ENCODE results near the gene GPRIN1. TPM values are rescaled to one million over a fixed set of nuclear protein-coding genes. Genes with fewer than 3 reads are reported as not detected.

Gene GPRIN1
- polyA plus RNA-seq, 2 donors: 0.43 to 0.72 TPM

- H3K9me3 ChIP-seq (ENCODE audit: control insufficient read depth in 2 of 2, insufficient read depth in 1 of 2, low read depth in 1 of 2, low read length in 1 of 2): no peaks in the 10 kb centered on the region
- peaks cover 8 to 23% of the 10 kb centered on the region in 2 donors for H3K4me1 ChIP-seq (ENCODE audit: control insufficient read depth in 2 of 2, insufficient read depth in 2 of 2, low read length in 1 of 2)
- no peak overlapping the region for H3K27ac ChIP-seq (ENCODE audit: low read depth in 2 of 2, low read length in 1 of 2)
- 93% methylated on average over 17 of the region's 17 CpGs for WGBS, 2 donors
- H3K27me3 ChIP-seq (ENCODE audit: control insufficient read depth in 1 of 2, insufficient read depth in 2 of 2, low read length in 2 of 2): no peaks in the 10 kb centered on the region
- no peak overlapping the region for H3K4me3 ChIP-seq (ENCODE audit: low read depth in 1 of 2, low read length in 2 of 2)
- H3K36me3 ChIP-seq (ENCODE audit: control insufficient read depth in 2 of 2, insufficient read depth in 2 of 2, low read length in 1 of 2): peaks cover 0 to 16% of the 10 kb centered on the region in 2 donors
Measured at GRCh38 chr5:176651472-176651980, 41.6 kb upstream of the GPRIN1 start.

GRCh38 chr5:176650354-176650884, 40.5 kb upstream of the GPRIN1 start:
- Histone ChIP-seq H3K27me3 (ENCODE audit: control insufficient read depth in 1 of 2, insufficient read depth in 2 of 2, low read length in 2 of 2) (no peaks in the 10 kb centered on the region), H3K4me3 (ENCODE audit: low read depth in 1 of 2, low read length in 2 of 2) (no peak overlapping the region), H3K4me1 (ENCODE audit: control insufficient read depth in 2 of 2, insufficient read depth in 2 of 2, low read length in 1 of 2) (peaks cover 8 to 23% of the 10 kb centered on the region in 2 donors), H3K27ac (ENCODE audit: low read depth in 2 of 2, low read length in 1 of 2) (no peak overlapping the region), H3K36me3 (ENCODE audit: control insufficient read depth in 2 of 2, insufficient read depth in 2 of 2, low read length in 1 of 2) (peaks cover 0 to 9% of the 10 kb centered on the region in 2 donors), H3K9me3 (ENCODE audit: control insufficient read depth in 2 of 2, insufficient read depth in 1 of 2, low read depth in 1 of 2, low read length in 1 of 2) (no peaks in the 10 kb centered on the region)
- 74 to 78% methylated on average over 8 of the region's 8 CpGs for WGBS, 2 donors

- Histone ChIP-seq H3K4me3 (ENCODE audit: low read depth in 1 of 2, low read length in 2 of 2) (peak overlapping the region; percentile 20 to 80), H3K4me1 (ENCODE audit: control insufficient read depth in 2 of 2, insufficient read depth in 2 of 2, low read length in 1 of 2) (peaks cover 12 to 17% of the 10 kb centered on the region in 2 donors), H3K9me3 (ENCODE audit: control insufficient read depth in 2 of 2, insufficient read depth in 1 of 2, low read depth in 1 of 2, low read length in 1 of 2) (no peaks in the 10 kb centered on the region), H3K27ac (ENCODE audit: low read depth in 2 of 2, low read length in 1 of 2) (peak overlapping the region in 1 of 2 donors; percentile 56), H3K36me3 (ENCODE audit: control insufficient read depth in 2 of 2, insufficient read depth in 2 of 2, low read length in 1 of 2) (peaks cover 0 to 9% of the 10 kb centered on the region in 2 donors), H3K27me3 (ENCODE audit: control insufficient read depth in 1 of 2, insufficient read depth in 2 of 2, low read length in 2 of 2) (no peaks in the 10 kb centered on the region)
- WGBS, 2 donors: 60 to 61% methylated on average over 15 of the region's 15 CpGs
Measured at GRCh38 chr5:176648474-176649194, 38.7 kb upstream of the GPRIN1 start.

- 7 to 11% methylated on average over 17 to 20 of the region's 20 CpGs for WGBS, 2 donors
- Histone ChIP-seq H3K27ac (ENCODE audit: low read depth in 2 of 2, low read length in 1 of 2) (peak overlapping the region in 1 of 2 donors; percentile 56), H3K36me3 (ENCODE audit: control insufficient read depth in 2 of 2, insufficient read depth in 2 of 2, low read length in 1 of 2) (peaks cover 0 to 5% of the 10 kb centered on the region in 2 donors), H3K9me3 (ENCODE audit: control insufficient read depth in 2 of 2, insufficient read depth in 1 of 2, low read depth in 1 of 2, low read length in 1 of 2) (no peaks in the 10 kb centered on the region), H3K4me3 (ENCODE audit: low read depth in 1 of 2, low read length in 2 of 2) (peak overlapping the region; percentile 55 to 80), H3K27me3 (ENCODE audit: control insufficient read depth in 1 of 2, insufficient read depth in 2 of 2, low read length in 2 of 2) (no peaks in the 10 kb centered on the region), H3K4me1 (ENCODE audit: control insufficient read depth in 2 of 2, insufficient read depth in 2 of 2, low read length in 1 of 2) (peaks cover 12 to 13% of the 10 kb centered on the region in 2 donors)
Measured at GRCh38 chr5:176647843-176648473, 38.0 kb upstream of the GPRIN1 start.

- Histone ChIP-seq H3K4me1 (ENCODE audit: control insufficient read depth in 2 of 2, insufficient read depth in 2 of 2, low read length in 1 of 2) (peaks cover 12 to 13% of the 10 kb centered on the region in 2 donors), H3K4me3 (ENCODE audit: low read depth in 1 of 2, low read length in 2 of 2) (peak within 1 kb of the TSS; percentile 55 to 80), H3K27ac (ENCODE audit: low read depth in 2 of 2, low read length in 1 of 2) (peak within 1 kb of the TSS; percentile 56 to 64), H3K9me3 (ENCODE audit: control insufficient read depth in 2 of 2, insufficient read depth in 1 of 2, low read depth in 1 of 2, low read length in 1 of 2) (no peaks in the 10 kb centered on the region), H3K27me3 (ENCODE audit: control insufficient read depth in 1 of 2, insufficient read depth in 2 of 2, low read length in 2 of 2) (no peaks in the 10 kb centered on the region), H3K36me3 (ENCODE audit: control insufficient read depth in 2 of 2, insufficient read depth in 2 of 2, low read length in 1 of 2) (no peaks in the 10 kb centered on the region)
- 0 to 1% methylated on average over 43 to 63 of the region's 63 CpGs for WGBS, 2 donors
Measured at GRCh38 chr5:176647030-176647842, 37.3 kb upstream of the GPRIN1 start, which contains the start of gene TSPAN17. TSPAN17 (plus strand) TSS chr5:176647484; CDS start chr5:176647616, 132 bp downstream.

- WGBS, 2 donors: 17 to 19% methylated on average over 11 of the region's 11 CpGs
- H3K4me3 ChIP-seq (ENCODE audit: low read depth in 1 of 2, low read length in 2 of 2): peak overlapping the region; percentile 30 to 80
- peak overlapping the region; percentile 48 to 64 for H3K27ac ChIP-seq (ENCODE audit: low read depth in 2 of 2, low read length in 1 of 2)
- H3K36me3 ChIP-seq (ENCODE audit: control insufficient read depth in 2 of 2, insufficient read depth in 2 of 2, low read length in 1 of 2): no peaks in the 10 kb centered on the region
- H3K9me3 ChIP-seq (ENCODE audit: control insufficient read depth in 2 of 2, insufficient read depth in 1 of 2, low read depth in 1 of 2, low read length in 1 of 2): no peaks in the 10 kb centered on the region
- peaks cover 12 to 13% of the 10 kb centered on the region in 2 donors for H3K4me1 ChIP-seq (ENCODE audit: control insufficient read depth in 2 of 2, insufficient read depth in 2 of 2, low read length in 1 of 2)
- no peaks in the 10 kb centered on the region for H3K27me3 ChIP-seq (ENCODE audit: control insufficient read depth in 1 of 2, insufficient read depth in 2 of 2, low read length in 2 of 2)
Measured at GRCh38 chr5:176646707-176647029, 36.7 kb upstream of the GPRIN1 start.

- no peaks in the 10 kb centered on the region for H3K36me3 ChIP-seq (ENCODE audit: control insufficient read depth in 2 of 2, insufficient read depth in 2 of 2, low read length in 1 of 2)
- no peaks in the 10 kb centered on the region for H3K9me3 ChIP-seq (ENCODE audit: control insufficient read depth in 2 of 2, insufficient read depth in 1 of 2, low read depth in 1 of 2, low read length in 1 of 2)
- WGBS, 2 donors: 90 to 93% methylated on average over 7 of the region's 7 CpGs
- peaks cover 11 to 12% of the 10 kb centered on the region in 2 donors for H3K4me1 ChIP-seq (ENCODE audit: control insufficient read depth in 2 of 2, insufficient read depth in 2 of 2, low read length in 1 of 2)
- H3K4me3 ChIP-seq (ENCODE audit: low read depth in 1 of 2, low read length in 2 of 2): no peak overlapping the region
- no peaks in the 10 kb centered on the region for H3K27me3 ChIP-seq (ENCODE audit: control insufficient read depth in 1 of 2, insufficient read depth in 2 of 2, low read length in 2 of 2)
- peak overlapping the region in 1 of 2 donors; percentile 48 for H3K27ac ChIP-seq (ENCODE audit: low read depth in 2 of 2, low read length in 1 of 2)
Measured at GRCh38 chr5:176646049-176646706, 36.2 kb upstream of the GPRIN1 start.

- peaks cover 7 to 12% of the 10 kb centered on the region in 2 donors for H3K4me1 ChIP-seq (ENCODE audit: control insufficient read depth in 2 of 2, insufficient read depth in 2 of 2, low read length in 1 of 2)
- no peak overlapping the region for H3K27ac ChIP-seq (ENCODE audit: low read depth in 2 of 2, low read length in 1 of 2)
- H3K9me3 ChIP-seq (ENCODE audit: control insufficient read depth in 2 of 2, insufficient read depth in 1 of 2, low read depth in 1 of 2, low read length in 1 of 2): no peaks in the 10 kb centered on the region
- no peaks in the 10 kb centered on the region for H3K36me3 ChIP-seq (ENCODE audit: control insufficient read depth in 2 of 2, insufficient read depth in 2 of 2, low read length in 1 of 2)
- WGBS, 2 donors: 91 to 93% methylated on average over 22 of the region's 22 CpGs
- no peaks in the 10 kb centered on the region for H3K27me3 ChIP-seq (ENCODE audit: control insufficient read depth in 1 of 2, insufficient read depth in 2 of 2, low read length in 2 of 2)
- H3K4me3 ChIP-seq (ENCODE audit: low read depth in 1 of 2, low read length in 2 of 2): no peak overlapping the region
Measured at GRCh38 chr5:176644878-176645670, 35.1 kb upstream of the GPRIN1 start.
